Ishikawa (cell line): Measurements from ENCODE around the gene CDC42BPA.

ENCODE experiments used
- CEBPB ChIP-seq: IDR thresholded peaks from 2 replicates; pipeline ENCODE4 v1.6.1; 2012
- CREB1 ChIP-seq: IDR thresholded peaks from 2 replicates; pipeline ENCODE4 v1.6.1; 2012; ENCODE audit warnings: low read depth
- EGR1 ChIP-seq: IDR thresholded peaks from 2 replicates; pipeline ENCODE4 v1.6.1; 2012
- EP300 ChIP-seq: IDR thresholded peaks from 2 replicates; pipeline ENCODE4 v1.6.1; 2012; ENCODE audit warnings: borderline replicate concordance
- FOXM1 ChIP-seq: IDR thresholded peaks from 2 replicates; pipeline ENCODE4 v1.6.1; 2012; ENCODE audit warnings: low read depth, borderline replicate concordance
- NFIC ChIP-seq: IDR thresholded peaks from 2 replicates; pipeline ENCODE4 v1.6.1; 2012
- RAD21 ChIP-seq: IDR thresholded peaks from 2 replicates; pipeline ENCODE4 v1.6.1; 2012; ENCODE audit warnings: low read depth
- TAF1 ChIP-seq: IDR thresholded peaks from 2 replicates; pipeline ENCODE4 v1.6.1; 2012; ENCODE audit warnings: low read depth, mild to moderate bottlenecking
- TCF12 ChIP-seq: IDR thresholded peaks from 2 replicates; pipeline ENCODE4 v1.6.1; 2012; ENCODE audit warnings: low read depth
- TEAD4 ChIP-seq: IDR thresholded peaks from 2 replicates; pipeline ENCODE4 v1.6.1; 2012
- YY1 ChIP-seq: IDR thresholded peaks from 2 replicates; pipeline ENCODE4 v1.6.1; 2012; ENCODE audit warnings: low read depth
- ZBTB7A ChIP-seq: IDR thresholded peaks from 2 replicates; pipeline ENCODE4 v1.6.1; 2012; ENCODE audit warnings: low read depth
- TF ChIP-seq, protein P1 (sequence below): IDR thresholded peaks from 2 replicates; pipeline ENCODE4 v1.6.1; 2012; ENCODE audit warnings: low read depth, mild to moderate bottlenecking
- TF ChIP-seq, protein P2 (sequence below): IDR thresholded peaks from 2 replicates; pipeline ENCODE4 v1.6.1; 2012
- TF ChIP-seq, protein P3 (sequence below): IDR thresholded peaks from 2 replicates; pipeline ENCODE4 v1.6.1; 2012

Gene CDC42BPA, protein sequence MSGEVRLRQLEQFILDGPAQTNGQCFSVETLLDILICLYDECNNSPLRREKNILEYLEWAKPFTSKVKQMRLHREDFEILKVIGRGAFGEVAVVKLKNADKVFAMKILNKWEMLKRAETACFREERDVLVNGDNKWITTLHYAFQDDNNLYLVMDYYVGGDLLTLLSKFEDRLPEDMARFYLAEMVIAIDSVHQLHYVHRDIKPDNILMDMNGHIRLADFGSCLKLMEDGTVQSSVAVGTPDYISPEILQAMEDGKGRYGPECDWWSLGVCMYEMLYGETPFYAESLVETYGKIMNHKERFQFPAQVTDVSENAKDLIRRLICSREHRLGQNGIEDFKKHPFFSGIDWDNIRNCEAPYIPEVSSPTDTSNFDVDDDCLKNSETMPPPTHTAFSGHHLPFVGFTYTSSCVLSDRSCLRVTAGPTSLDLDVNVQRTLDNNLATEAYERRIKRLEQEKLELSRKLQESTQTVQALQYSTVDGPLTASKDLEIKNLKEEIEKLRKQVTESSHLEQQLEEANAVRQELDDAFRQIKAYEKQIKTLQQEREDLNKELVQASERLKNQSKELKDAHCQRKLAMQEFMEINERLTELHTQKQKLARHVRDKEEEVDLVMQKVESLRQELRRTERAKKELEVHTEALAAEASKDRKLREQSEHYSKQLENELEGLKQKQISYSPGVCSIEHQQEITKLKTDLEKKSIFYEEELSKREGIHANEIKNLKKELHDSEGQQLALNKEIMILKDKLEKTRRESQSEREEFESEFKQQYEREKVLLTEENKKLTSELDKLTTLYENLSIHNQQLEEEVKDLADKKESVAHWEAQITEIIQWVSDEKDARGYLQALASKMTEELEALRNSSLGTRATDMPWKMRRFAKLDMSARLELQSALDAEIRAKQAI (N-terminal part only)

DNA sequence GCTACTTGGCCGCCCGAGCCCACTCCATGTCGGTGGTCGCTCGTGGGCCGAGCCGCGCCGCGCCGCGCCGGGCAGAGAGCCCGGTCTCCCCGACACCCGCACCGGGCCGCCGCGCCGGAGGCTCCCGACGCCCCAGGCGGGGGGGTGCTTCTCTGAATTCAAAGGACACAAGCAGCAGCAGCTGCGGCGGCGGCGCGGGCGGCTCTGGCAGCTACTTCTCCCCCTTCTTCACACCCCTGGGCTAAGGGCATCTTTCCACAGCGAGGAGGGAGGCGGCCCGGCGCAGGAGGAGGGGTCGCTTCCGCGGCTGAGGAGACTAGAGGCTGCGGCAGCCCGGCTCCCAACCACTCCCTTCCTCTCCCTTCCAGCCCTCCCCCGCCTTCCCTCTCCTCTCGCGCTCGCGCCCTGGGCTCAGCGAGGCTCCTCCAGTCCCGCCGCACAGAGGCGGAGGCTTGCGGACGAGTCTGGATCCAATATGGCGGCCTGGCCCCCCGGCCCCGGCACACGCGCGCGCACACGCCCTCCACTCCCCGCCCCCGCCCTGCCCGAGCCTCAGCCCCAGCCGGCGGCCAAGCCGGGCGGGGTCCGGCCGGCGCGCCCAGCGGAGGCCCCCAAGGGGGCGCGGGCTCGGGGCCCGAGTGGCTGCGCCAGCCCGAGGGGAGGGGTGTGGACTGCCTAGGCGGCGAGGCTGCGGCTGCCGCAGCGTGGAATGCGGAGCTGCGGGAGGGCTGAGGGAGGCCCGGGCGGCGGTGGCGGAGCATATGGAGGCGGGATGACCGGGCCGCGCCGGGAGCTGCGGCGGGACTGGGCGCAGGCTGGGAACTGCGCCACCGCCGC, at the start of gene CDC42BPA:
TSS of gene CDC42BPA (minus strand) at position 477 of the 837 bp plus-strand sequence. CDS start 1,310 bp downstream, outside the sequence.
- TF ChIP-seq TAF1 (peak; percentile 57), YY1 (peak; percentile 90), CREB1 (no peak), FOXM1 (no peak), TEAD4 (peak; percentile 66), ZBTB7A (no peak), EP300 (no peak), TCF12 (no peak), EGR1 (peak; percentile 60)
- TF ChIP-seq, protein P1, sequence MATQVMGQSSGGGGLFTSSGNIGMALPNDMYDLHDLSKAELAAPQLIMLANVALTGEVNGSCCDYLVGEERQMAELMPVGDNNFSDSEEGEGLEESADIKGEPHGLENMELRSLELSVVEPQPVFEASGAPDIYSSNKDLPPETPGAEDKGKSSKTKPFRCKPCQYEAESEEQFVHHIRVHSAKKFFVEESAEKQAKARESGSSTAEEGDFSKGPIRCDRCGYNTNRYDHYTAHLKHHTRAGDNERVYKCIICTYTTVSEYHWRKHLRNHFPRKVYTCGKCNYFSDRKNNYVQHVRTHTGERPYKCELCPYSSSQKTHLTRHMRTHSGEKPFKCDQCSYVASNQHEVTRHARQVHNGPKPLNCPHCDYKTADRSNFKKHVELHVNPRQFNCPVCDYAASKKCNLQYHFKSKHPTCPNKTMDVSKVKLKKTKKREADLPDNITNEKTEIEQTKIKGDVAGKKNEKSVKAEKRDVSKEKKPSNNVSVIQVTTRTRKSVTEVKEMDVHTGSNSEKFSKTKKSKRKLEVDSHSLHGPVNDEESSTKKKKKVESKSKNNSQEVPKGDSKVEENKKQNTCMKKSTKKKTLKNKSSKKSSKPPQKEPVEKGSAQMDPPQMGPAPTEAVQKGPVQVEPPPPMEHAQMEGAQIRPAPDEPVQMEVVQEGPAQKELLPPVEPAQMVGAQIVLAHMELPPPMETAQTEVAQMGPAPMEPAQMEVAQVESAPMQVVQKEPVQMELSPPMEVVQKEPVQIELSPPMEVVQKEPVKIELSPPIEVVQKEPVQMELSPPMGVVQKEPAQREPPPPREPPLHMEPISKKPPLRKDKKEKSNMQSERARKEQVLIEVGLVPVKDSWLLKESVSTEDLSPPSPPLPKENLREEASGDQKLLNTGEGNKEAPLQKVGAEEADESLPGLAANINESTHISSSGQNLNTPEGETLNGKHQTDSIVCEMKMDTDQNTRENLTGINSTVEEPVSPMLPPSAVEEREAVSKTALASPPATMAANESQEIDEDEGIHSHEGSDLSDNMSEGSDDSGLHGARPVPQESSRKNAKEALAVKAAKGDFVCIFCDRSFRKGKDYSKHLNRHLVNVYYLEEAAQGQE, result no peak
- TF ChIP-seq, protein P2, sequence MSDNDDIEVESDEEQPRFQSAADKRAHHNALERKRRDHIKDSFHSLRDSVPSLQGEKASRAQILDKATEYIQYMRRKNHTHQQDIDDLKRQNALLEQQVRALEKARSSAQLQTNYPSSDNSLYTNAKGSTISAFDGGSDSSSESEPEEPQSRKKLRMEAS, result peak; percentile 25; the same call in 1 of the 2 replicates

DNA sequence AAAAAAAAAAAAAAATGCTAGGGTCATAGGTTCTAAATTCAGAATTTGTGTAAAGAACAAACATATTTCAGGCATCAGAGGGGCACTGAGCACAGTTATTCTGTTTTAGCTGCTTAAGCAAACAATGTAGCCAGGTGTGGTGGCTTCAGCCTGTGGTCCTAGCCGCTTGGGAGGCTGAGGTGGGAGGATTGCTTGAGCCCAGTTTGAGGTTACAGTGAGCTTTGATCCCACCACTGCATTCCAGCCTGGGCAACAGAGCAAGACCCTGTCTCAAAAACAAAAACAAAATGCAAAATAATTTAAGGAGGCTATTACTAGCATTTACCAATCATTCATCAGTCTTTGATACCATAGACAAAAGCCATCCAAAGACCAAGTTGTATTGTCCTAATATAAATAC, 49.7 kb upstream of the CDC42BPA start:
- TF ChIP-seq EP300, result no peak
- TF ChIP-seq FOXM1, result no peak
- TF ChIP-seq ZBTB7A, result no peak
- no peak for TF ChIP-seq RAD21
- TF ChIP-seq NFIC, result no peak
- no peak for TF ChIP-seq TAF1
- TF ChIP-seq CEBPB, result no peak
- TF ChIP-seq, protein P3, sequence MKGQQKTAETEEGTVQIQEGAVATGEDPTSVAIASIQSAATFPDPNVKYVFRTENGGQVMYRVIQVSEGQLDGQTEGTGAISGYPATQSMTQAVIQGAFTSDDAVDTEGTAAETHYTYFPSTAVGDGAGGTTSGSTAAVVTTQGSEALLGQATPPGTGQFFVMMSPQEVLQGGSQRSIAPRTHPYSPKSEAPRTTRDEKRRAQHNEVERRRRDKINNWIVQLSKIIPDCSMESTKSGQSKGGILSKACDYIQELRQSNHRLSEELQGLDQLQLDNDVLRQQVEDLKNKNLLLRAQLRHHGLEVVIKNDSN, result no peak
- TF ChIP-seq TEAD4, result no peak
- TF ChIP-seq, protein P2, result no peak
- no peak for TF ChIP-seq TCF12
- TF ChIP-seq, protein P1, result no peak
- no peak for TF ChIP-seq YY1
- TF ChIP-seq CREB1, result no peak
- no peak for TF ChIP-seq EGR1

DNA sequence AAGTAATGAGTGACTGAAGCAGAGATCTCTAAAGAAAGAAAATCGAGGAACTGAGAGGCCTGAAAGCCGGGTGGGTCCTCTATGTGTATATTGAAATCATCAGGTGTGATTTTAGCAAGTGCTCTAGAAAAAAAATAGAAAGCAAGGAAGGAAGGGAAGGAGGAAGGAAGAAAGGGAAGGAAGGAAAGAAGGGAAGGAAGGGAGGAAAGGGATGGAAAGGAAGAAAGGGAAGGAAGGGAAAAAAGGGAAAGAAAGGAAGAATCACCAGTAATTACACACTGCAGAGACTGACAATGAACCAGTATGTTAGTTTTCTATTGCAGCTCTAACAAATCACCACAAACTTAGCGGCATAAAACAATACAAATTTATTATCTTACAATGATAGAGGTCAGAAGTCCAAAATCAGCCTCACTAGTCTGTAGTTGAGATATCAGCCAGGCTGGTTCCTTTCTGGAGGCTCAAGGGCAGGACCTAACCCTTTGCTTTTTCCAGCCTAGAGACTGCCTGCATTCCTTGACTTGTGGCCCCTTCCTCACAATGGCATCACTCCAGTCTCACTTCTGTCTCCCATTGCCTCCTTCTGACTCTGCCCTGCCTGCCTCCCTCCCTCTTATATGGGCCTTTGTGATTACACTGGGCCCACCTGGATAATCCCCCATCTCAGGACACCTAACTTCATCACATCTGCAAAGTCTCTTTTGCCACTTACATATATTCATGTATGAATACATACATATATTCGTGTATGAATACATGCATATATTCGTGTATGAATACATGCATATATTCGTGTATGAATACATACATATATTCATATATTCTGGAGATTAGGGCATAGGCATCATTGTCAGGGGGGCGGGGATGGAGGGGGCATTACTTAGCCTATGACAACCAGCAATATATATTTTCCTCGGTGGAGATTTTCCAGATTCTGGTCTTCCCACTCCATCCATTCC, 47.5 kb upstream of the CDC42BPA start:
- TF ChIP-seq NFIC (no peak), CEBPB (no peak), RAD21 (no peak), EP300 (no peak), ZBTB7A (no peak), EGR1 (no peak), CREB1 (no peak), TAF1 (no peak), YY1 (no peak), TEAD4 (no peak), TCF12 (no peak), FOXM1 (no peak)
- TF ChIP-seq, protein P1, result no peak
- TF ChIP-seq, protein P3, result no peak
- TF ChIP-seq, protein P2, result no peak
